PC-3 (cell line): ENCODE data around the gene ARHGAP15.

Experiments
- EZH2 ChIP-seq: fragments of 300-600 bp; sonication (generic); IDR thresholded peaks from one replicate; pipeline ENCODE4 v1.6.1; 2017; ENCODE audit warnings: antibody characterized with exemption, mild to moderate bottlenecking, low read length; ENCODE audit not compliant: unreplicated experiment
- EZH2phosphoT487 ChIP-seq: fragments of 300-600 bp; sonication (generic); IDR thresholded peaks from 2 replicates; pipeline ENCODE4 v1.6.1; 2018; ENCODE audit warnings: mild to moderate bottlenecking, antibody characterized with exemption, low read length, borderline replicate concordance
- TF ChIP-seq, protein P1 (sequence below): fragments of 300-600 bp; sonication (generic); conservative IDR thresholded peaks from 2 replicates; pipeline ENCODE4 v1.5.1; 2017; ENCODE audit warnings: antibody characterized with exemption, low read depth, mild to moderate bottlenecking, low read length

- TF ChIP-seq EZH2phosphoT487 = no peak
- TF ChIP-seq, protein P1, sequence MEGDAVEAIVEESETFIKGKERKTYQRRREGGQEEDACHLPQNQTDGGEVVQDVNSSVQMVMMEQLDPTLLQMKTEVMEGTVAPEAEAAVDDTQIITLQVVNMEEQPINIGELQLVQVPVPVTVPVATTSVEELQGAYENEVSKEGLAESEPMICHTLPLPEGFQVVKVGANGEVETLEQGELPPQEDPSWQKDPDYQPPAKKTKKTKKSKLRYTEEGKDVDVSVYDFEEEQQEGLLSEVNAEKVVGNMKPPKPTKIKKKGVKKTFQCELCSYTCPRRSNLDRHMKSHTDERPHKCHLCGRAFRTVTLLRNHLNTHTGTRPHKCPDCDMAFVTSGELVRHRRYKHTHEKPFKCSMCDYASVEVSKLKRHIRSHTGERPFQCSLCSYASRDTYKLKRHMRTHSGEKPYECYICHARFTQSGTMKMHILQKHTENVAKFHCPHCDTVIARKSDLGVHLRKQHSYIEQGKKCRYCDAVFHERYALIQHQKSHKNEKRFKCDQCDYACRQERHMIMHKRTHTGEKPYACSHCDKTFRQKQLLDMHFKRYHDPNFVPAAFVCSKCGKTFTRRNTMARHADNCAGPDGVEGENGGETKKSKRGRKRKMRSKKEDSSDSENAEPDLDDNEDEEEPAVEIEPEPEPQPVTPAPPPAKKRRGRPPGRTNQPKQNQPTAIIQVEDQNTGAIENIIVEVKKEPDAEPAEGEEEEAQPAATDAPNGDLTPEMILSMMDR = no peak
- no peak for TF ChIP-seq EZH2
Measured at GRCh38 chr2:143371616-143372015, 242.4 kb downstream of the ARHGAP15 start.
